CD4-positive, alpha-beta T cell treated with Interleukin-4 for 1 hour (primary cell): ENCODE measurements around the gene SWAP70.

ENCODE experiments used
- DNase-seq, 2 donors: peaks; one replicate each; pipeline ENCODE4 v3.0.0-alpha.2; 2020 to 2022

SWAP70 gene

GRCh38 chr11:9651899-9652748 is 11.8 kb upstream of the SWAP70 start:
- DNase-seq: no peak

DNA sequence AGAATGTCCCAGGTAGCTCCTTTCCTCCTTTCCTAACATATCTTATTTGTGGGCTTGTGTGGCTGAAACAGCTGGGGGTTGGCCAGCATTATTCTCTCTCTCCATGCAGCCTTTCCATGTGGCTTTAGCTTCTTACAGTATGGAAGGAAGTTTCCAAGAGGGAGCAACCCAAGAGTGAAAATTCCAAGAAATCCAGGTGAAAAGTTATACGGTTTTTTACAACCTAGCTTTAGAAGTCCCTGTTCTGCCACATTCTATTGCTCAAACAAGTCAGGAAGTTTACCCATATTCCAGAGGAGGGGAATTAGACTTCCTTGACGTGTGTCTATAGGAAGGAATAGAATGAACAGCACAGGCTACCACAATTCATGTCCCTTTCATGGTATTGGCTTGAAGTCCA is 10.0 kb upstream of the SWAP70 start:
- DNase-seq: no peak

DNA sequence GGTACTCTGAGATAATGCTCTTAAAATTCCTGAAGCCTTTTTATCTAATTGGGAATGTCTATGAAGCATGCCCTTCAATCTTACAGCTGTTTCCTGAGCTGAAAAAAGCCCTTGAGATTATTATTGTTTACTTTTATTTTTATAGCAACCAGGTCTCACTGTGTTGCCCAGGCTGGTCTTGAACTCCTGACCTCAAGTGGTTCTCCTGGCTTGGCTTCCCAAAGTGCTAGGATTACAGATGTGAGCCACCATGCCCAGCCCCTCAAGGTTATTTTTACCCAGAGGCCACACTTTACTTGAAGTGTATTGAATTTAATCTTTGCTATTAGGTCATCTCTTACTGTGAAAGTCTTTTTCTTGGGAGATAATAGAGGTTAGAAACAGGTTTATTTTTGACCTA is 7.0 kb upstream of the SWAP70 start:
- no peak for DNase-seq

DNA sequence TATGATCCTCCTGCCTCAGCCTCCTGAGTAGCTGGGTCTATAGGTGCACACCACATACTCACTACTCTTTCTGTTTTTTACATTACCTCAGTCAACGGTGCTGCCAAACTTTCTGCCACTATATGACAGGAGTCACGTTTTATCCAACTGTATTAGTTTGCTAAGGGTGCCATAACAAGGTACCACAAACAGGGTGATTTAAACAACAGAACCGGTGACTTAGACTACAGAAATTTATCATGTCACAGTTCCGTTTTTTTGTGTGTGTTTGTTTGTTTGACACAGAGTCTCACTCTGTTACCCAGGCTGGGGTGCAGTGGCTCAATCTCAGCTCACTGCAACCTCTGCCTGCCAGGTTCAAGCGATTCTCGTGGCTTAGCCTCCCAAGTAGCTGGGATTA is 6.3 kb upstream of the SWAP70 start:
- no peak for DNase-seq

DNA sequence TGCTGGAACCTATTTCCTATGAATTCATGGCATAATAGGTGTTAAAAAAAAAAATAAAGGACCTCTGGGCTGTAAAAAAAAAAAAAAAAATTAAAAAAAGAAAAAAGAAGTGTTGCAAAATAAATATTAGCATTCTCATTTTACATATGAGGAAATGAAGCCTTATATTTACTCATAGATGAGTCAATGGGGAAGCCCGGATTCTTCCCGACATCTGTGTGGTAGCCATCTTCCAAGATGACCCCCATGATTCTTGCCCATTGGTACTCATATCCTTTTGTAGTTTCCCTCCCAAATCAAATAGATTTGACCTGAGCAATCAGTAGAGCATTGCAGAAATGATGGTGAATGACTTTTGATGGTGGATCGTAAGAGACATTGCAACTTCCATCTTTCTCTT is 3.0 kb upstream of the SWAP70 start:
- DNase-seq: peak in 1 of 2 donors; percentile 30

- peak; percentile 10 to 52 for DNase-seq
Measured at GRCh38 chr11:9662273-9662672, 1.6 kb upstream of the SWAP70 start.

GRCh38 chr11:9664276-9665171 is 647 bp downstream of the SWAP70 start:
- DNase-seq: peak in 1 of 2 donors; percentile 21

- no peak for DNase-seq
Measured at GRCh38 chr11:9665749-9666148, 1.9 kb downstream of the SWAP70 start.

DNA sequence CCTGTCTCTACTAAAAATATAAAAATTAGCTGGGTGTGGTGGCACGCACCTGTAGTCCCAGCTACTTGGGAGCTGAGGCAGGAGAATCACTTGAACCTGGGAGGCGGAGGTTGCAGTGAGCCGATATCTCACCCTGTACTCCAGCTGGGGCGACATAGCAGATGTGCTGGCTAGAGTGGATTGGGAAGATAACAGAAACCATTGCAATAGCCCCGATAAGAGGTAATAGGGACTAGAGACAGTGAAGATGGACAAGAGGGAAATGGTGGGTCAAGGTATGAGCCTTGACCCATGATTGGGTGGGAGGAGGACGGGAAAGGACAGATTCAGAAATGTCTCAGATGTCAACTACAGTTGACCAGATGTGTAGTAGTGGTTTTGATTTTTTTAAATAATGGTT is 6.1 kb downstream of the SWAP70 start:
- DNase-seq: no peak

GRCh38 chr11:9672288-9672916 is 8.5 kb downstream of the SWAP70 start:
- DNase-seq: no peak

DNA sequence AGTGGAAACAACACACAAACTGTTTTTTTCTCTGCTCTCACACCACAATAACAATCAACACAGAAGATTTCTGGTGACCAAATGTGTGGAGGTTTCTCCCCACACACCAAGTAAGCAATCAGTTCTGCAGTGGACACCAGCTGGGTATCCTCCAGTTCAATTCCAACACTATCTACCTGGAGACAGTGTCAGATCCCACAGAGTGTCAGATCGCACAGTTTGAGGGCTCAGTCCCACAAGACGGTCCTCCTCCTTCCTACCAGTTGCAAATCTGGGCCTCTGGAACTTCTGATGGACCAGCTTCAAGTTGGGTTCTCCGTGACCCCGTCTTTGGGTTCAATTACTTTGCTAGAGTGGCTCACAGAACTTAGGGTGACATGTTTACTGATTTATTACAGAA is 9.0 kb downstream of the SWAP70 start:
- DNase-seq: no peak

- DNase-seq: no peak
Measured at GRCh38 chr11:9675691-9676090, 11.8 kb downstream of the SWAP70 start.

DNA sequence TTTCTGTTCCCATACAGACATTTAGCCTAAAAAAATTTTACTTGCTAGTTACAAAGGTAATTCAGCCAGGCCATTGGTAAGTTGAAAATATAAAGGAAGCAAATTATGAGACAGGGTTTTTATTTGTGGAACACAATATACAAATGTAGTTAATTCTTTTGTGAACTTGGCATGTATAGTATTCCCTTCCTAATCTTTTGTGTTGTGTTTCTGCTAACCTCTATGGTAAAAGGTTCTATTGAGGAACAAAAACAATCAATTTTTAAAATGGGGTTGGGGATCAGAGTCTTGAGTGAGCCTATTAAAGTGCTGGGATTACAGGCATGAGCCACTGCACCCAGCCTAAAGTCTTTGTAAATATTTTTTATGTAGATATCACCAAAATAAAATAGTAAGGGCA is 14.1 kb downstream of the SWAP70 start:
- DNase-seq: no peak

DNA sequence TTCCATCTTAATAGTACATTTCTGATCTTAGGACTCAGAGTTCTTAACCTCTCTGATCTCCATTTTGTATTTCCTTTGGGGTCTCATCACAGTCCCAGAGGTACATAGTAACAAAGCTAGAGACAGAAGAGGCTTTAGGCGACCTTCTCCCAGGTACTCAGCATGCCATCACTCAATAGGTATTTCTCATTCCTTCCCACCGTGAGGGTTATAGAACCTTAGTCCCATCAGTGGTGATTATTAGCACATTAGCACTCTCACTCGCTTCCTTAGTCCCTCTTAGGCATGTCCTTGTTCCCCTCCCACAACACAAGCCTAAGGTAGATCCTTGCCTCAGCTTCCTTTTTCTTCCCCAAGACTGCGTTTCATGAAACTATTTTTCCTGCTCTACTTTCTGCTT is 14.7 kb downstream of the SWAP70 start:
- no peak for DNase-seq

DNA sequence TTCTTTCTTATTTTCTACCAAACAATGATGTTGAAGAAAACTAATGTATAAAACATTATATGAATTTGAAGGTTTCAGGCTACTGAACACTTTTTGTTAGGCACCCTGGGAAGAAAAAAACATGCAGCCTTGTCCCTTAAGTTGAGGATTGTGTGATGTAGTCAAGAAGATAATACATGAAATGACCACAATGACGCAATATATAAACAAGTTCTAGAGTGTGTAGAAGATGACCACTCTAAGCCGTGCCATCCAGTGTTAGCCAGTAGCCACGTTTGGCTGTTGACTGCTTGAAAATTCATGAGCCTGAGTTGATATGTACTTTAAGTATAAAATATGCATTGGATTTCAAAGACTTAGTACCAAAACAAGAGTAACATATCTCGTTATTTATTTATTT is 16.2 kb downstream of the SWAP70 start:
- no peak for DNase-seq

DNA sequence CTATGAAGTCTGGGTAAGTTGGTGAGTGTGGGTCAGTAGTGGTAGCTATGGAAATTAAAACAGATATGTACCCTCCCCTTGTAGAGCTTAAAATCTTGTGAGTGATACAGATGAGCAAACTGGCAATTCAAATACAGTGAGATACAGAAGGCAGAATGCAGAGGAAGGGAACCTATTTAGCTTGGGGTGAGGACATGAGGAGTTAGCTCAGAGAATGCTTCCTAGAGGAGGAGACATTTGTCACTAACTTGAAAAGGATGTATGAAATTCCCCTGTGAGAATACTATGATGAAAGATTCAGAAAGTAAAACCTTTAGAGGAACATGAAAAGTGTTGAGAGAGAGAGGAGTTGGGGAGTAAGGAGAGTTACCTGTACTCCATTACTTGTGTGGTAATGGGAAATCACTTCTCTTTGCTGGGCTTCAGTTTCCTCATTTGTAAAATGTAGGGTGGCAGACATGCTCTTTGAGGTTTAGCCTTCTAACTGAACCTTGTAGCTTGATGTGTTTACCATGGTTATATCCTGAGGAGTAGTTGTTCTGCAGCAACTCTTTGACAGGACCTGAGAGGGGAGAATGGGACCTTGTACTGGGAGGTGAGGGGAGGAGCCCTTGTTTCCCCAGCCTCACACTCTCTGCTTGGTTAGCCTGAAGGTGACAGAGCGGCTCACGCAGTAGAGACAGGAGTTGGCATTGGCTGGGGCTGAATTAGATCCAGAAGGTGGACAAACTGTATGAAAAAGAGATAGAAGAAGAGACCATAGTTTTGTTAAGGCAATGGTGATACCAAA is 17.9 kb downstream of the SWAP70 start:
- peak in 1 of 2 donors; percentile 20 for DNase-seq

DNA sequence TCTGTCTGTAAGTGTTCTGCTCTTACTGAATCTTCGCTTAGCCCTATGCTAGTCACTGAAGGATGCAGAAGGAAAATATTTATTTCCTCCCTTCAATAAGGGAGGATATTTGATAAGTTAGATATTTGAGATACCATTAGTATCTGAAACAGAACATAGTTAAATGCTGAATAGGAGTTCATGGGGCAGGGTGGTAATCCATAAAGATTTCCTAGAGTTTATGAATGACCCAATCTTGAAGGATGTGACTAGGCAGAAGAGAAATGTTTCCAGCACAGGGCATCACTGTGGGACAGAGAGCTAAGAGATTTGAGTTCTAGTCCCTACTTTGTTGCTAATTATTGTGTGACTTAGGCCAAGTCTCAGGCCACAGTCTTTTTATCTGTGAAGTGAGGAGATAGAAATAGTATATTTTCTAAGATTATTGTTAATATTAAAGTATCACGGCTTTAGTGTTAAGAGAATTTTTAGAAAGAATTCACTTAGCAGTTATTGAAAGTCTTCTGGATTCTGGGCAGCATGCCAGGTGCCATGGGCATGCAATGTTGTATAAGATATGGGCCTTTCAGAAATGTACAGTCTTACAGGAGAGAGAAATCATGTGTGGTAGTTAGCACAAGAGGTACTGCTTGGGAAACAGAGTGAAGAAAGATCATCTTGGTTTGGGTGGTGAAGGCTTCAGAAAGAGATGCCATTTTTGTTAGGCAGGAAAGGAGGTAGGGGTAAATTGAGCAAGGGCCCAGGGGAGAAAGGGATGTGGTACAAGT is 24.0 kb downstream of the SWAP70 start:
- no peak for DNase-seq

- peak in 1 of 2 donors; percentile 38 for DNase-seq
Measured at GRCh38 chr11:9688716-9689511, 25.0 kb downstream of the SWAP70 start.

DNA sequence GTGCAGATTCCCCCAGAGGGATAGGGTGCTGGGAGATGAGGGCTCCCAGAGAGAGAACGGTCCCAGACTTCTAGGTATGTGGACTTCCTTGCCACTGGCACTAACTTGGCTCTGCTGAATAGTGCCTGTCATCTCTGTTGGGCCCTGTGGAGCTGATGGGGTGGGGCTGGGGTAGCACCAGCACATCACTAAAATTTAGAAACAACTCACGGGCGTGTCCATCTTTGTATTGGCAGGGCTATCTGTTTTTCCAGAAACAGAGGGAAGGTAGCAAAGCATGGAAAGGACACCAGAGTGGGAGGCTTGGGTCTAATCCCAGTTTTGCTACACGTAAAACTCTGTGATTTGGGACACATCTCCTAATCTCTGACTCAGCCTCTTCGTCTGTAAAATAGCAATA is 25.8 kb downstream of the SWAP70 start:
- no peak for DNase-seq

DNA sequence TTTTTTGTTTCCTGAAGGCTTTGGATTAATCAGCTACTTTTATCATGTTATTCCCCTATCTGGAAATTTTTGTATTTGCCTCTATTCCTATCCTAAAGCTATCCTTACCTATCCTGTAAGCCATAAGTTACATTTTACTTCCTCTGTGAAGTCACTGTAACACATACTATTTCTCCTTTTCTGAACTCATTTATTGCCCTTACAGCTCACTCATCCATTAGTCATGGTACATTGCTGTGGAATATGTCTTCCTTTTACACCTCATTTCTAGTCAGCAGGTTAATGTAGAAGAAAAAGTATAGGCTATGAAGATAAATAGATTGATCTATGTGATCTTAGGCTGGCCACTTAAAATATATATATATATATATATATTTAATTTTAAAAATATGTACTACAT is 28.0 kb downstream of the SWAP70 start:
- no peak for DNase-seq

GRCh38 chr11:9692691-9693090 is 28.8 kb downstream of the SWAP70 start:
- no peak for DNase-seq
